ENCODE results near the gene SCG5. TPM values are rescaled to one million over a fixed set of nuclear protein-coding genes. Genes with fewer than 3 reads are reported as not detected.
A peak's percentile ranks its signal among the peaks of the same experiment; 100 is the strongest.

SCG5 gene
- total RNA-seq, 1 donor from 2014 or later: 0.96 TPM

DNA sequence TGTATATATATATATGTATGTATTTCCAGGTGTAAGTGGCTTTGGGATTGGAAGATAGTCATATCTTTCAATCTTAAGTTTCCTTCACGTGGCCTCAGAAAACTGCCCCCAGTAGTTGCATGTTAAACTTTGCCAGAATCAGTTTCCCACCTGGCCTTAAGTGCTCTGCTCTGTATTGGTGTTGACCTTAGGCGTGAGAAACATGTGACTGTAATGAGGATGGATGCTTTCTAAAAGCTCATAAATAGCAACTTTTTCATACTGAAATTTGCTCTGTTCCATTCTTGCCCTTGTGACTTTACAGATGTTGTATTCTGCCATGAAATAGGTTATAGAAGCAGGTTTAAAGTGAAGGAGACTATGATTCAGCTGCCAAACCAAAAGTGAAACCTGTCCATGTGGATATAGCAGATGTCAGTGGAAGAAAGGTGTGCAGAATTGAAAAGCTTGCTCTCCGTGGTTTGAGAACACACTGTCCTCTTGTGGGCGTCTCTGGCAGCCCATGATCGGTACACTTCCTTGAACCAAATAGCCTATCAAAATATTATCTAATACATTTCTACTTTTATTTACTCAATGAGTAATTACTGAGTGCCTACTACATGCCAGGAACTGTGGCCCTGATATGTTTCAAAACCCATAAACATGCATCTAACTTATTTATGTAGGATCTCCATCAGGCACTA, 15.8 kb downstream of the SCG5 start:
- no peaks in the 10 kb centered on the region for H3K36me3 ChIP-seq
- intact Hi-C loops (cut with DNase I): loop anchor here (10.0 kb wide), 1 partner anchor 57 kb away; the partner anchor contains the start of gene GREM1
- TF ChIP-seq CTCF (IDR thresholded peaks at IDR 0.05): peak; percentile 15
- H3K27me3 ChIP-seq: no peaks in the 10 kb centered on the region
- ATAC-seq (peak; percentile 82), DNase-seq (no peak)
- H3K4me3 ChIP-seq: peak overlapping the region; percentile 5
- H3K9me3 ChIP-seq: no peaks in the 10 kb centered on the region
- no peaks in the 10 kb centered on the region for H3K4me1 ChIP-seq
- H3K27ac ChIP-seq: no peak overlapping the region

DNA sequence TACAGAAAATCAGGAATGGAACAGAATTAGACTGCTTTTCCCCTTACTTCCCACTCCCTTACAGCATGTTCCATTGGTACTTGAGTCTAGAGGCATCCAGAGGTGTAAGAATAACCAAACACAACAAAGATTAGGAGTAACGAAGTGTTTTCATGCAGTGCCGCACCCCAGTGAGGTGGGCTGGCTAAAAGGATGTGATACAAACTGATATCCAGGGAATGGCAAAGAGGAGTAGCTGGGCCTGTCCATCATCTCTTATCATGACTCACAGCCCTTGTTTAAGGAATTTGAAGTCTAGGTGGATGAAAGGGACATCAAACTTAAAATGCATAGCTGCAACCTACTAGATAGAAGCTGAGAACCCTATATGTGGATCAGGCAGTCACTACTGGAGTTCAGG, 16.4 kb downstream of the SCG5 start:
- DNase-seq (no peak), ATAC-seq (no peak)
- no peaks in the 10 kb centered on the region for H3K27me3 ChIP-seq
- no peaks in the 10 kb centered on the region for H3K36me3 ChIP-seq
- no peak for TF ChIP-seq CTCF (IDR thresholded peaks at IDR 0.05)
- no peaks in the 10 kb centered on the region for H3K9me3 ChIP-seq
- H3K27ac ChIP-seq: no peak overlapping the region
- H3K4me1 ChIP-seq: no peaks in the 10 kb centered on the region
- intact Hi-C loops (cut with DNase I): loop anchor here (10.0 kb wide), 1 partner anchor 57 kb away; the partner anchor contains the start of gene GREM1
- H3K4me3 ChIP-seq: no peak overlapping the region

DNA sequence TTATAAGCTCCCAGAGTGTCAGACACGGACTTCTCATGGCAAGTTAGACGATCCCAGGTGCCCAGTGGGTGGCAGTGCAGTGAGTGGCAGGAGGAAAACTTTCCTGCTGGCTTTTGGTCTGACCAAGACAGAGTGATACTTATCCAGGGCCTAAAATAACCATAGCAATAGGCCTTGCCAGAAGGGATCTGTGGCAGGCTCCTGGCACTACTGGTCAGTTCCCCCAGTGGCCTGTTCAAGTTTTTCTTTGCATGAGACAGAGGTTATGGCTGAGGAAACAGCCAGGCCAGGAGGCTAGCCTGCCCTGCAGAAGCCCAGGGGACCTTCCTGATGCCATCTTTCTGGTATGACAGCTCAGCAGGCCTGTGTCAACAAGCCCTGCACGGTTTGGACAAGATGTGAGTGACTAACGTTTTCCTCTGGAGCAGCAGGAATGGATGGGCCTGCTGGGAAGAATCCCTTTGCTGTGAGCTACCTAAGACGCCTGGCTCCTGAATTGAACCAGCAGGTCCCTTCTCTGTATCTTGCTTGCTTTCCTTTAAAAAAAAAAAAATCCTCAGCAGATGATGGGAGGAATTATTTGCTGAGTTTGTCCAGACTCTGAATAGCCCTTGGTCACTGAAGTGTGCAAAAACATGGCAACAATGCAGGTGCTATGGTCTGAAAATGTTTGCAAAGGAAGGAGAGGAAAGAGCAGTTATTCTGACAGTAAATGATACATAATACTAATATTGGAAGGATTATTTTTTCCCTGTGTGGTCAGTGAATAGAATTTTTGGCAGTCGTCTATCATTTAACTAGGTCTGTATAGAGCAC, 18.0 kb downstream of the SCG5 start:
- no peak overlapping the region for H3K27ac ChIP-seq
- no peaks in the 10 kb centered on the region for H3K9me3 ChIP-seq
- no peak for TF ChIP-seq CTCF (IDR thresholded peaks at IDR 0.05)
- intact Hi-C loops (cut with DNase I): loop anchor here (10.0 kb wide), 1 partner anchor 55 kb away; the partner anchor contains the start of gene GREM1
- no peaks in the 10 kb centered on the region for H3K36me3 ChIP-seq
- DNase-seq (no peak), ATAC-seq (peak; percentile 5)
- H3K4me1 ChIP-seq: no peaks in the 10 kb centered on the region
- no peaks in the 10 kb centered on the region for H3K27me3 ChIP-seq
- H3K4me3 ChIP-seq: no peak overlapping the region

DNA sequence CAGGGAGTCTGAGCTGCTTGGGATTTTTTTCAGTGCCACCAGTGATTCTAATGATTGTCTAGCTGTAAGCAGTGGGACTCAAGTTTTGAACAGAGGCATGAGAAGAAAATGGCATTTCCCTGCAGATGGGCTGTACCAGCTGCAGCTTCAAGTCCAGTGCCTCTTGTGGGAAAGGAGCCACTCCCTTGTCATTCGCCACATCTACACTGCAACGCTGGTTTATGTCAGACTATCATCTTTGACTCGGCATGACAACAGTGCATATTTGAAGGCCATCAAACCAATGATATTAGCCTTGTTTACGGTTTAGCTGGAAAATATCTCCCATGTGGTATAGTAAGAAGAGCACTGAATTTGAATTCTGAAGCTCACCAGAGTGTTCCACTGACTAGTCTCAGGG, 22.2 kb downstream of the SCG5 start:
- H3K4me1 ChIP-seq: no peaks in the 10 kb centered on the region
- no peak for ATAC-seq

DNA sequence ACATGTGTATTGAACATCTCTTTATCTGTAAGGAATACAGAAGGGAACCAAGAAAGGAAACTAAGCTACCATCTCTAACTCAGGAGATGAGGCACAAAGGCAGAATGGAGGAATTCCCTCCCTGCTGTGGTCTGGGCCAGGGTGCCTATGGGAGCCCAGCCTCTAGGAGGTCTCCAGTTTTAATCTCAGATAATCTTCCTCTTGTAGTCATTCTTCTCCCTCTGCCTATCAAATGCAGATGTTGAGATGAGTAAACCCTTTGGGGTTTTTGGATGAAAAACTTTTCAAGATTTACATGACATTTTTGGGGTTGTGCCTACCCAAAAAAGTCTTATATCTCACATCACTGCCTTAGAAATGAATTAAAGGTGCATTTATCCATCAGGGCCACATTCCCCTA, 23.3 kb downstream of the SCG5 start:
- DNase-seq: no peak
- Histone ChIP-seq H3K36me3 (no peaks in the 10 kb centered on the region), H3K27ac (no peak overlapping the region), H3K4me3 (no peak overlapping the region), H3K9me3 (no peaks in the 10 kb centered on the region), H3K27me3 (no peaks in the 10 kb centered on the region), H3K4me1 (no peaks in the 10 kb centered on the region)
- TF ChIP-seq CTCF (IDR thresholded peaks at IDR 0.05): no peak
- intact Hi-C loops (cut with DNase I): loop anchor here (5.0 kb wide), 1 partner anchor 328 kb away; no protein-coding TSS in a partner anchor
- no peak for ATAC-seq

More for the DNA sequence above, 22.2 kb downstream of the SCG5 start:
- Histone ChIP-seq H3K27me3 (no peaks in the 10 kb centered on the region), H3K27ac (no peak overlapping the region), H3K4me3 (no peak overlapping the region), H3K36me3 (no peaks in the 10 kb centered on the region), H3K9me3 (no peaks in the 10 kb centered on the region)
- DNase-seq: no peak
- intact Hi-C loops (cut with DNase I): no loop called here
- no peak for TF ChIP-seq CTCF (IDR thresholded peaks at IDR 0.05)

Measured in upper lobe of right lung (tissue), 1 donor.